Activated naive CD8-positive, alpha-beta T cell (primary cell): Measurements from ENCODE around the gene GGCX.

Experiments used
- H3K27ac Mint-ChIP-seq: one replicate; pipeline ENCODE4 v1.8.0; 2021; ENCODE audit warnings: mixed read lengths
- H3K27me3 Mint-ChIP-seq: one replicate; pipeline ENCODE4 v1.8.0; 2021; ENCODE audit warnings: mixed read lengths
- H3K36me3 Mint-ChIP-seq: one replicate; pipeline ENCODE4 v1.8.0; 2021; ENCODE audit warnings: mixed read lengths
- H3K4me1 Mint-ChIP-seq: one replicate; pipeline ENCODE4 v1.8.0; 2021; ENCODE audit warnings: low read depth, mixed read lengths
- H3K4me3 Mint-ChIP-seq: one replicate; pipeline ENCODE4 v1.8.0; 2021; ENCODE audit warnings: mild to moderate bottlenecking, mixed read lengths
- H3K9me3 Mint-ChIP-seq: one replicate; pipeline ENCODE4 v1.8.0; 2021; ENCODE audit warnings: low read depth, mixed read lengths

GGCX gene

DNA sequence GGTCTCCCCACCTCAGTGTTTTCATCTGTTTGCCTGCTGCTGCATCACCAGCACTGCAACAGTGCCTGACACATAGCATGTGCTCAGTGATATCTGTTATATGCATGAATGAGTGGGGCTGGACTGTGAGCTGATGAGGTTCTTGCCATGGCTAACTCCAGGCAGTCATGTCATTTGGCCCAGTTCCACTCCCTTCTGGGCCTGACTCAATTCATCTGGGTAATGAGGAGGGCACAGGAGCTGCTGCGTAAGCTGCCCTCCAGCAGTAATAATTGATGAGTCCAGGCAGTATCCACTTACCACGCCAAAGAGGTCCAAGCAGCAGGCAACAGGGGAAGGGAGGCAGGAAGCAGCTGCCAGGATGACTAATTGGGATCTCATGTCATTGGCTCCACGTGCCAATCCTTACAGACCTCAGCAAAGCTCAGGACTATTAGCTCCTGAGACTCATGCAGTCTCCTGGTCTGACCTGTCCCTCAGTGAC, 56.5 kb downstream of the GGCX start:
- no peak overlapping the region for H3K27ac Mint-ChIP-seq
- H3K4me3 Mint-ChIP-seq = no peak overlapping the region
- H3K4me1 Mint-ChIP-seq = no peaks in the 10 kb centered on the region
- H3K27me3 Mint-ChIP-seq = no peaks in the 10 kb centered on the region
- H3K9me3 Mint-ChIP-seq = no peaks in the 10 kb centered on the region
- no peaks in the 10 kb centered on the region for H3K36me3 Mint-ChIP-seq

GRCh38 chr2:85503851-85504777, 57.2 kb downstream of the GGCX start:
- H3K4me3 Mint-ChIP-seq = no peak overlapping the region
- no peaks in the 10 kb centered on the region for H3K9me3 Mint-ChIP-seq
- H3K27ac Mint-ChIP-seq = no peak overlapping the region
- no peaks in the 10 kb centered on the region for H3K4me1 Mint-ChIP-seq
- no peaks in the 10 kb centered on the region for H3K36me3 Mint-ChIP-seq
- H3K27me3 Mint-ChIP-seq = no peaks in the 10 kb centered on the region

DNA sequence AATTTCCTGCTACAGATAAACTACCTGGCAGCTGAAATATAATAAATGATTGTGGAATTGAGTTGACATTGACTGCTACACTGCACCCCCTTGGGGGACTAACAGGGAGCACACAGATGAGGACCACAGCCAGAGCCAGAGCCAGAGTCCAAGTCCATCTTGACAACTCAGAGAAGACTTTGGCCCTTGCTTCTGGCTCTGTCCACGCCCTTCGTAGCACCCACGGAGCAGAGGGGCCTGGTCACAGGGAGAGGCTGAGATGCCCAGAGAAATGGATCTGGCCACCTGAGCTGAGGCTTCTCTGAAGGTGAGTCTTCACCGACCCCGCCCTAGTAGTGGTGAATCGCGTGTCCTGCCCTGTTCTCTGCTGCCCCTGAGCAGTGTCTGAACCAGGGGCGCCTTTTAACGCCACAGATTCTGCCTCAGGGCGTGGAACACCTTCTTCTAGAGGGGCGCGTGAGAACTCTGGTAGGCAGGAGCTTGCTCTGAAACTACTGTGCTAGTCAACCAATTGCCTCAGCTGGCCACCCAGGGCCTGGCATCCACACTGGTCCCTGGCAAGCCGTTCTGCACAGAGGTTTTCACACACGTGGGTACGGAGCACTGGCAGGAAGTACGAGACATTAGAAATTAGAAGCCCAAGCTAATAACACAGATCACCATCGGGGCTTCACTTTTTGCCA, 58.0 kb downstream of the GGCX start:
- H3K4me3 Mint-ChIP-seq = no peak overlapping the region
- no peaks in the 10 kb centered on the region for H3K4me1 Mint-ChIP-seq
- no peaks in the 10 kb centered on the region for H3K36me3 Mint-ChIP-seq
- no peaks in the 10 kb centered on the region for H3K27me3 Mint-ChIP-seq
- no peak overlapping the region for H3K27ac Mint-ChIP-seq
- no peaks in the 10 kb centered on the region for H3K9me3 Mint-ChIP-seq

GRCh38 chr2:85502720-85503119, 58.6 kb downstream of the GGCX start:
- no peak overlapping the region for H3K4me3 Mint-ChIP-seq
- H3K27ac Mint-ChIP-seq = no peak overlapping the region
- no peaks in the 10 kb centered on the region for H3K9me3 Mint-ChIP-seq
- no peaks in the 10 kb centered on the region for H3K4me1 Mint-ChIP-seq
- no peaks in the 10 kb centered on the region for H3K36me3 Mint-ChIP-seq
- no peaks in the 10 kb centered on the region for H3K27me3 Mint-ChIP-seq

GRCh38 chr2:85501248-85501647, 60.0 kb downstream of the GGCX start:
- Mint-ChIP-seq H3K27me3 (no peaks in the 10 kb centered on the region), H3K27ac (no peak overlapping the region), H3K9me3 (no peaks in the 10 kb centered on the region), H3K4me3 (no peak overlapping the region), H3K4me1 (no peaks in the 10 kb centered on the region), H3K36me3 (no peaks in the 10 kb centered on the region)

GRCh38 chr2:85497944-85498630, 63.2 kb downstream of the GGCX start:
- no peak overlapping the region for H3K4me3 Mint-ChIP-seq

GRCh38 chr2:85496436-85496835, 64.9 kb downstream of the GGCX start:
- Mint-ChIP-seq H3K27ac (no peak overlapping the region), H3K4me1 (no peaks in the 10 kb centered on the region), H3K27me3 (no peaks in the 10 kb centered on the region), H3K4me3 (no peak overlapping the region), H3K36me3 (no peaks in the 10 kb centered on the region), H3K9me3 (no peaks in the 10 kb centered on the region)

More at GRCh38 chr2:85497944-85498630, 63.2 kb downstream of the GGCX start:
- no peaks in the 10 kb centered on the region for H3K9me3 Mint-ChIP-seq
- H3K4me1 Mint-ChIP-seq = no peaks in the 10 kb centered on the region
- H3K36me3 Mint-ChIP-seq = no peaks in the 10 kb centered on the region
- no peaks in the 10 kb centered on the region for H3K27me3 Mint-ChIP-seq
- no peak overlapping the region for H3K27ac Mint-ChIP-seq
